ENCODE data around the gene RTF1. TPM values are rescaled to one million over a fixed set of nuclear protein-coding genes. Genes with fewer than 3 reads are reported as not detected.
"Not testable (repeated sequence)": the region's sequence is repeated elsewhere in the genome, so short reads cannot be mapped to it uniquely, and the experiment has no call there.

Gene RTF1
- total RNA-seq, 2 experiments from 2014 or later = 38.1 to 39.2 TPM

DNA sequence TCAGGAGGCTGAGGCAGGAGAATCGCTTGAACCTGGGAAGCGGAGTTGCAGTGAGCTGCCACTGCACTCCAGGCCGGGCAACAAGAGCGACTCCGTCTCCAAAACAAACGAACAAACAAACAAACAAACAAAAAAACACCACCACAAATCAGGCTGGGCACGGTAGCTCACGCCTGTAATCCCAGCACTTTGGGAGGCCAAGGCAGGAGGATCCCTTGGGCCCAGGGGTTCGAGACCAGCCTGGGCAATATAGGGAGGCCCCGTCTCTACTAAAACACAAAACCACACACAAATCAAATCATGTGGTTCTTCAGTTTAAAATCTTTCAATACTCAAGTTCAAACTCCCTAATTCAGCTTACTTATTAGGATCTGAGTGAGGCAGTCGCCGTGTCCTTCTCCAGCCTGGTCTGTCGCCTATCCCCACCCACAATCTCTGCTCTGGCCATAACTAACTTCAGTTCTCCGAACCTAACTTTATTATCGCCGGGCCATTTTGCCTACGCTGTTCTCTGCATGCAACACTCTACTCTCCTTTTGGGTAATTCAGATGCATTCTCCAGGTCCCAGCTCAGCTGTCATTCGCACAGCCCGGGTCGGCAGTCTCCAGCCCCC is 660 bp upstream of the RTF1 start:
- Mint-ChIP-seq H3K4me1 (peaks cover 20% of the 10 kb centered on the region), H3K27ac (peak overlapping the region; percentile 93), H3K9me3 (no peaks in the 10 kb centered on the region), H3K27me3 (no peaks in the 10 kb centered on the region), H3K4me3 (peak overlapping the region; percentile 85), H3K36me3 (peaks cover 5% of the 10 kb centered on the region)
- ATAC-seq (ENCODE audit: low read depth) = peak; percentile 9
- no peak for DNase-seq
- POLR2A ChIA-PET = interaction anchor here (0.9 to 1.2 kb wide), 3 partner anchors 10 to 14 kb away, joined by 3 to 8 read pairs (median 4); partner anchors contain the start of gene NDUFAF1

DNA sequence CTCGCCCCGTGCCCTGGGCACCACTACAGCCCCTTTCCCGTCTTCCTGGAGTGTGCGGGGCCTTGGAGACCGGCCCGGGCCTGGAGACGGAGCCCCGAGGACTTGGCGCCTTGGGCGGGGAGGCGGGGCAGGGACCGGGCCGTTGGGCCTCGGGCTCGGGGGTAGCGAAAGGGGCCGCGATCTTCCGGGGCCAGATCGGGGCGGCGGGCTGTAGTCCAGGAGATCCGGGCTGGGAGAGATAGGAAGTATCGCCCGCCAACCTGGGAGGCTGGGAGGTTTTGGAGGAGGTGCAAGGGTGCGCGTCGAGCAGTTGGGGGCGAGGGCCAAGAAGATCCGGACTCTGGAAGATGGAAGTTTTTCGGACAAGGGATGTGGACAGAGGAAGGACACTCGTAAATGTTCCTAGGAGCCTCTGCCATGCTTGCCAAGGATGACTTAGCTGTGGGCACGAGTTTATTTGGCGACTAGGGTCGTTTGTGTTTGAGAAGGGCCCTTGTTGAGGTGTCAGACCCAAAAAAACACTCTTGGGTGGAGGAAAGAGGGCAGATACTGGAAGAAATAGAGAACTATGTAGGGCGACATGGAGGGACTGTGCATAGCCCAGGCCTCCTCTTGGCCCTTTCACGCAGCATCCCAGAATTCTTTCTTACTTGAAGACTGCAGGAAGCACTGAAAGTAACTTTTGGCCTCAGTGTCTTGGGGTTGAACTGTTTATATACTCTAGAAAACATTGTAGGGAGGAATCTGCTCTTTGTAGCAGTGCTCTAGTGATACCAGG is 712 bp downstream of the RTF1 start:
- Mint-ChIP-seq H3K27me3 (no peaks in the 10 kb centered on the region), H3K27ac (peak overlapping the region; percentile 93), H3K36me3 (peaks cover 5% of the 10 kb centered on the region), H3K4me1 (peaks cover 20% of the 10 kb centered on the region), H3K9me3 (no peaks in the 10 kb centered on the region), H3K4me3 (peak overlapping the region; percentile 85)
- POLR2A ChIA-PET = interaction anchor here (0.6 to 1.4 kb wide), 2 partner anchors 10 to 85 kb away, joined by 3 read pairs; partner anchors contain the start of genes NUSAP1 and OIP5
- DNase-seq (no peak), ATAC-seq (ENCODE audit: low read depth) (peak; percentile 42)

DNA sequence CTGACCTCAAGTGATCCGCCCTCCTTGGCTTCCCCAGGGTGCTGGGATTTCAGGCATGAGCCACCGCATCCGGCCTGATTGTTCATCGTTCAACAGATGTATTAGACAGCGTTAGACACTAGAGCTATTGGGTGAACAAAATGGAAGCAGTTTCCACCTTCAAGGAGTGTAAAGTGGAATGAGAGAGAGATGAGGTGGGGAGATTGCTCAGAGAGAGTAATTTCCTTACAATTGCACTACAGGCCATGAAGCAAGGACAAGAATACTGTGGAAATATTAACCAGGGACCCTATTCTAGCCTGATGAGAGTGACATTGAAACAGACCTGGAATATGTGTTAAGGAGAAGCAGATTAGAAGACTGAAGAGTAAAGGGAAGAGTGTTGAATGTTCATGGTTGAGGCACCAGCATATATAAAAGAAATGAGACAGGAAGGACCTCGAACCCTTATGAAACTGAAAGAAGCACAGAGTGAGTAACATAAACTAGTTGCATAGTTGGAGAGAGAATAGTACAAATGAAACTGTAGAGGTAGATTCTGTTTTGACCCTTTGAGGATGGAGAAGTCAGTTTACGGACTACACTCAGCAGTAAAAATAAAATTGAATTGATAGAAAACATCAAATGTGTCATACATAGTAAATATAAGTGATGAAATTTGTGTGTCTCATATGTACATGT is 7.2 kb downstream of the RTF1 start:
- POLR2A ChIA-PET = interaction anchor here (0.6 to 0.8 kb wide), 2 partner anchors 12 to 23 kb away, joined by 3 to 6 read pairs; no protein-coding TSS in a partner anchor
- peaks cover 19% of the 10 kb centered on the region for H3K4me1 Mint-ChIP-seq
- peak overlapping the region; percentile 96 for H3K27ac Mint-ChIP-seq
- peaks cover 8% of the 10 kb centered on the region for H3K36me3 Mint-ChIP-seq
- H3K4me3 Mint-ChIP-seq = peak overlapping the region; percentile 69
- H3K27me3 Mint-ChIP-seq = no peaks in the 10 kb centered on the region
- H3K9me3 Mint-ChIP-seq = no peaks in the 10 kb centered on the region
- DNase-seq (no peak), ATAC-seq (ENCODE audit: low read depth) (peak; percentile 90)

DNA sequence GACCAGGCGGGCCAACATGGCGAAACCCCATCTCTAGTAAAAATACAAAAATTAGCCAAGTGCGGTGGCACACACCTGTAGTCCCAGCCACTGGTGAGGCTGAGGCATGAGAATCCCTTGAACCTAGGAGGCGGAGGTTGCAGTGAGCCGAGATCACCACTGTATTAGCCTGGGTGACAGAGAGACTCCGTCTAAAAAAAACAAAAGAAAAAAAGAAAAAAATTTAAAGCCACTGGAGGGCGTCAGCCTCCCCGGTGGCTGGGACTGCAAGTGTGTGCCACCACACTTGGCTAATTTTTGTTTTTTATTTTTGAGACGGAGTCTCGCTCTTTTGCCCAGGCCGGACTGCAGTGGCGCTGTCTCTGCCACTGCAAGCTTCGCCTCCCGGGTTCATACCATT is 7.9 kb downstream of the RTF1 start:
- DNase-seq (no peak), ATAC-seq (ENCODE audit: low read depth) (no peak)
- Mint-ChIP-seq H3K4me1 (peaks cover 25% of the 10 kb centered on the region), H3K27ac (peak overlapping the region; percentile 96), H3K4me3 (peak overlapping the region; percentile 69), H3K36me3 (peaks cover 11% of the 10 kb centered on the region), H3K9me3 (no peaks in the 10 kb centered on the region), H3K27me3 (no peaks in the 10 kb centered on the region)
- POLR2A ChIA-PET = no interaction called here

DNA sequence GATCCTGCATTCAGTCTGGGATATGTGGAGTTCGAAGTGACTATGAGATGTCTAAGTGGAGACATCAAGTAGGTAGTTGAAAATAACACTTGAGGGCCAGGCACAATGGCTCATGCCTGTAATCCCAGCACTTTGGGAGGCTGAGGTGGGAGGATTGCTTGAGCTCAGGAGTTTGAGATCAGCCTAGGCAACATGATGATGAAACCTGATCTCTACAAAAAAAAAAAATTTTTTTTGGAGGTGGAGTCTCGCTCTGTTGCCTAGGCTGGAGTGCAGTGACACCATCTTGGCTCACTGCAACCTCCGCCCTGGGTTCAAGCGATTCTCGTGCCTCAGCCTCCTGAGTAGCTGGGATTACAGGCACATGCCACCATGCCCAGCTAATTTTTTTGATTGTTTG is 9.0 kb downstream of the RTF1 start:
- ATAC-seq (ENCODE audit: low read depth); H3K4me3 Mint-ChIP-seq; DNase-seq; H3K27me3 Mint-ChIP-seq; H3K9me3 Mint-ChIP-seq; POLR2A ChIA-PET; H3K27ac Mint-ChIP-seq: not testable (repeated sequence)
- Mint-ChIP-seq H3K36me3 (peaks cover 11% of the 10 kb centered on the region), H3K4me1 (peaks cover 28% of the 10 kb centered on the region)

DNA sequence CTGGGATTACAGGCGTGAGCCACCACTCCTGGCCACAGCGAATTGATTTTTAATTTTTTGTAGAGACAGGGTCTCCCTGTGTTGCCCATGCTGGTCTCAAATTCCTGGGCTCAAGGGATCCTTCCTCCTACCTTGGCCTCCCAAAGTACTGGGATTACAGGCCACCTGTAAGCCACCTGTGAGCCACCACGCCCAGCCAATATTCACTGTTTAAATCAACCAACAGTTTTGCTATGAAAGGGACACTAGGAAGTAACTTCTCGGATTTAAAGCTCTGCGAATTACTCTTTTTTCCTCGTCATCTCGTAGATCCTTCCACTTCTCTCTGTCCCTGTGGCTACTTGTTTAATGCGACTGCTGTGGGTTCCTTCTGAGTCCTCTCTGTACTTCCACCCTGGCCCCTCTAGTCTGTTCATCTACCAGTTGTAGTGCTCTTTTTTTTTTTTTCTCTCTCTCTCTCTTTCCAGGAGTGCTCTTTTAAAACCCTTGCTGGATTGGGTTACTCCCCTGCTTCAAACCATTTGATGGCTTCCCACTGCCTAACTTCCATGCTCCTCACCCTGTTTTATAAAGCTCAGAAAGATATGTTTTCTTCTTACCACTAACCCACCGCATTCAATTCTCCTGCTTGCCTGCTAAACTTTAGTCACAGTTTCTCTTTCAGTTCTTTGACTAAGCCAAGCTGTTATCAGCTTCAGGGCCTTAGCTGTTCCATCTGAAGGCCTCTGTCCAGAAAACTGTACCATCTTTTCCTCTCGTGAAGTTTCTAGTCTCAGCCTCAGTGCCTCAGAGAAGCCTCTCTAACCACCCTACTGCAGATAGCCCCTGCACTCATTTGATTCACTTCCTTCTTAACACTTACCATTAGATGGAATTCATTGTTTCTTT is 12.4 kb downstream of the RTF1 start:
- POLR2A ChIA-PET = interaction anchor here (0.6 to 1.4 kb wide), 8 partner anchors 9 to 39 kb away, joined by 3 to 5 read pairs (median 3); partner anchors contain the start of genes NDUFAF1 and RTF1
- Mint-ChIP-seq H3K9me3 (no peaks in the 10 kb centered on the region), H3K27ac (peak overlapping the region; percentile 91), H3K4me3 (peak overlapping the region; percentile 61), H3K36me3 (peaks cover 13% of the 10 kb centered on the region), H3K27me3 (no peaks in the 10 kb centered on the region), H3K4me1 (peaks cover 23% of the 10 kb centered on the region)
- ATAC-seq (ENCODE audit: low read depth) (peak; percentile 69), DNase-seq (no peak)

DNA sequence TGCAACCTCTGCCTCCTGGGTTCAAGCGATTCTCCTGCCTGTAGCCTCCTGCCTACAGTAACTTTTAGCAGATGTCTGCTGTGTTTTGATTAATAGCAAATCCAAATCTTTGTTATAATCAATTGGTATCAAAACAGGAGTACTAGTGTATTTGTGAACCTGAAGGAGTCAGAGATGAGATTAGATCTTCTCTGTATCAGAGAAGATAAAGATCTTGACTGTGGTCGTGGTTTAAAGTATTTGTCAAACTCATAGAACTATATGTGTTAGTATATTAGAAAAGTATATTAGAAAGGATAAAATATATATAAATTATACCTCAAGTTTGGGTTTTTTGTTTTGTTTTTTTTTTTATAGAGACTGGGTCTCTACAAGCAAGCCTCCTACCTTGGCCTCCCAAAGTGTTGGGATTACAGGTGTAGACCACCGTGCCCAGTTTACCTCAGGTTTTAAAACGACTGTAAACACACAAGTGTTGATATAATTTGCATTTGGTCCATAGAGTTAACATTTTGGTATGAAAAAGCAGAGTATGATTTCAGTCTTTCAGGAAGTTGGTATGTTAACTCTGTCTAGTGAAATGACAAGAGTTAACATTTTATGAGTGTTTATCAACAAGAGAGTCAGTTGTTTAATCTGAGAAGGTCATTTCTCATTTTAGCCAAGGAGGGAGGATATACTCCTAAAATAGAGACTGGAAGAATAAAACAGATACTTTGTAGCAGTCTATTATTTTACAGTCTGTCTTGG is 18.3 kb downstream of the RTF1 start:
- Mint-ChIP-seq H3K4me1 (peaks cover 9% of the 10 kb centered on the region), H3K9me3 (no peaks in the 10 kb centered on the region), H3K27ac (no peak overlapping the region), H3K36me3 (peaks cover 9% of the 10 kb centered on the region), H3K27me3 (no peaks in the 10 kb centered on the region), H3K4me3 (no peak overlapping the region)
- ATAC-seq (ENCODE audit: low read depth) = no peak
- POLR2A ChIA-PET = interaction anchor here (0.7 kb wide), 1 partner anchor 83 kb away, joined by 4 read pairs; no protein-coding TSS in a partner anchor
- no peak for DNase-seq

DNA sequence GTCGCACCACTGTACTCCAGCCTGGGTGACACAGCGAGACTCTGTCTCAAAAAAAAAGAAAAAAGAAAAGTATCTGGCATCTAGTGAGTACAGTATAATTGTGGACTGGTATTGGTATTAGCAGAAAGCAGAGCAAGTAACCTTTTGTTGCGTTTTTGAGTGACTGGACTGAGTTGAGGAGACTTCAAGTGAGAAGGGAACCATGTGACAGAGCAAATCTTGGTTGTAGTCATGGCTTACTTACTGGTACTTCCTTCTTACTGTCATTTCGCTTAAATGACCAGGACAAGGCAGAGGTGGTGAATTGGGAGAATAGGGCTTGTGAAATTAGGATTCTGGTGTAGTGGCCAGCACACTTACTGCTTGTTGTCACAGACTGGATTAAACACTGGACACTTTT is 20.6 kb downstream of the RTF1 start:
- ATAC-seq (ENCODE audit: low read depth) (no peak), DNase-seq (no peak)
- H3K4me3 Mint-ChIP-seq = no peak overlapping the region
- H3K9me3 Mint-ChIP-seq = no peaks in the 10 kb centered on the region
- H3K4me1 Mint-ChIP-seq = peaks cover 7% of the 10 kb centered on the region
- no peaks in the 10 kb centered on the region for H3K27me3 Mint-ChIP-seq
- POLR2A ChIA-PET = no interaction called here
- peaks cover 12% of the 10 kb centered on the region for H3K36me3 Mint-ChIP-seq
- no peak overlapping the region for H3K27ac Mint-ChIP-seq

DNA sequence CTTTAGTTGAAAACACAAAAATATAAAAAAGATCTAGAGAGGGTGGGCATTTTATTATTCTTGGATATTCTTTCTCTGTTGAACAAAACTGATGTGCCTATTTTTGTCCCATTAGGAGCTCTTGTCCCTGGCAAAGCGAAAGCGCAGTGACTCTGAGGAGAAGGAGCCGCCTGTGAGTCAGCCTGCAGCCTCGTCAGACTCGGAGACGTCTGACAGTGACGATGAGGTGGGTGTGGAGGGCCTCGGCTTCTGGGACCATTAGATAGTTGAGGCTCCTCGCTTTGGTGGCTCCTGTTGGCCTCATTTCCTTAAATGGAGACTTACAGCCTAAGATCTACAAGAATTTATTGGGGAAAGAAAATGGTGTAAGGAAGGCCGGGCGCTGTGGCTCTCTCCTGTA is 21.3 kb downstream of the RTF1 start:
- DNase-seq (no peak), ATAC-seq (ENCODE audit: low read depth) (no peak)
- Mint-ChIP-seq H3K27me3 (no peaks in the 10 kb centered on the region), H3K4me1 (peaks cover 11% of the 10 kb centered on the region), H3K4me3 (no peak overlapping the region), H3K36me3 (peaks cover 12% of the 10 kb centered on the region), H3K9me3 (no peaks in the 10 kb centered on the region), H3K27ac (no peak overlapping the region)
- POLR2A ChIA-PET = interaction anchor here (0.6 kb wide), 1 partner anchor 9 kb away, joined by 3 read pairs; no protein-coding TSS in a partner anchor

DNA sequence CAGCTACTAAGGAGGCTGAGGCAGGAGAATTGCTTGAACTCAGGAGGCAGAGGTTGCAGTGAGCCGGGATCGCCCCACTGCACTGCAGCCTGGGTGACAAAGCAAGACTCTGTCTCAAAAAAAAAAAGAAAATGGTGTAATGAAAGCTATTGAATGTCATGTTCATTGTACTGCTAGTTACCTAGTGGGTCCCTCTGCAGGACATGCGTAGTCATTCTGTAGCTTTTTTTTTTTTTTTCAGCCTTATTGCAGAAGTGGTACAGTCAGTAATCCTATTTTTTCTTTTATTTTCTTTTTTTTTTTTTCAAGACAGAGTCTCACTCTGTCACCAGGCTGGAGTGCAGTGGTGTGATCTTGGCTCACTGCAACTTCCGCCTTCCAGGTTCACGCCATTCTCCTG is 21.9 kb downstream of the RTF1 start:
- peaks cover 14% of the 10 kb centered on the region for H3K4me1 Mint-ChIP-seq
- H3K4me3 Mint-ChIP-seq; H3K27ac Mint-ChIP-seq; H3K27me3 Mint-ChIP-seq; H3K9me3 Mint-ChIP-seq; ATAC-seq (ENCODE audit: low read depth): not testable (repeated sequence)
- H3K36me3 Mint-ChIP-seq = peaks cover 15% of the 10 kb centered on the region
- POLR2A ChIA-PET = interaction anchor here (0.6 to 0.7 kb wide), 2 partner anchors 10 to 36 kb away, joined by 3 read pairs; no protein-coding TSS in a partner anchor
- DNase-seq = peak; percentile 2

DNA sequence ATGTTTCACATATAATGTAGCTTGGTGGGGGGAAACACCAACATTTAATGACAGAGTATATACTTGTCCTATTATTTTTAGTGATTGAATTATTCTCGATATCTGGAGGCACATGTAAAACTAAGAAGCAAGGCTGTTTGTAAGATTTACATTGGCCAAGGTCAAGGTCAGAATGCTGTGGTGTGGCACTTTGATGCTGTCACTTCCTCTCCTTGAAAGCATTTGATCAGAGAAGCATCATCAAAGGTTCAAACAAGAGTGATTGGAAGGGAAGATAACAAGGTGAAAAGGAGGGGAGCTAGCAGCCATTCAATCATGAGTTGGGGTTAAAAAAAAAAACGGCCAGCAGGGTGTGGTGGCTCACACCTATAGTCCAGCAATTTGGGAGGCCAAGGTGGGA is 26.4 kb downstream of the RTF1 start:
- H3K27me3 Mint-ChIP-seq = no peaks in the 10 kb centered on the region
- H3K4me1 Mint-ChIP-seq = peaks cover 9% of the 10 kb centered on the region
- DNase-seq (no peak), ATAC-seq (ENCODE audit: low read depth) (peak; percentile 84)
- H3K36me3 Mint-ChIP-seq = peaks cover 18% of the 10 kb centered on the region
- H3K9me3 Mint-ChIP-seq = no peaks in the 10 kb centered on the region
- peak overlapping the region; percentile 72 for H3K27ac Mint-ChIP-seq
- POLR2A ChIA-PET = interaction anchor here (0.6 to 1.0 kb wide), 3 partner anchors 14 to 73 kb away, joined by 3 to 5 read pairs (median 4); no protein-coding TSS in a partner anchor
- H3K4me3 Mint-ChIP-seq = peak overlapping the region; percentile 45

DNA sequence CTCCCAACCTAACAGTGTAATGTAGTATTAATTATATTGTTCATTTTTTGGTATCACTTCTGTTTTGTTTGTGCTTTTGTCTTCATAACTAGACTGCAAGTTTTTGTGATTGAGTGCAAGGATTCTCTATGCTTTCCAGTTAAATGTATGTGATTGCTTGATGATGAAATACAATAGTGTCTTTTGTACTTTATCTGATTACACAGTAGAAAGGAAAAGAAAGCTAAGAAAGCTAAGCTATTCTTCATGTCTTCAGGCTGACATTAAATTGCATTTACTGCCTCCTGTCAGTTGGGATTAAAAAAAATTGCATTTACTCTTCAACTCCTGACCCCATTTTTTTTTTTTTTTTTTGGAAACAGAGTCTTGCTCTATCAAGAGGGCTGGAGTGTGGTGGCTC is 28.5 kb downstream of the RTF1 start:
- H3K4me1 Mint-ChIP-seq = peaks cover 9% of the 10 kb centered on the region
- no peak overlapping the region for H3K27ac Mint-ChIP-seq
- POLR2A ChIA-PET = interaction anchor here (0.7 kb wide), 1 partner anchor 23 kb away, joined by 4 read pairs; no protein-coding TSS in a partner anchor
- no peaks in the 10 kb centered on the region for H3K27me3 Mint-ChIP-seq
- H3K9me3 Mint-ChIP-seq = no peaks in the 10 kb centered on the region
- peaks cover 14% of the 10 kb centered on the region for H3K36me3 Mint-ChIP-seq
- H3K4me3 Mint-ChIP-seq = no peak overlapping the region
- ATAC-seq (ENCODE audit: low read depth) (no peak), DNase-seq (no peak)

Measured in activated naive CD8-positive, alpha-beta T cell treated with anti-CD3 and anti-CD28 coated beads, Interleukin-2, amount 10 ng/mL, durations not matched to agents 7 days and 5 days (primary cell).